HG02759 (cell line): ENCODE measurements around the gene SEMA6C.
"Not testable (repeated sequence)": the region's sequence is repeated elsewhere in the genome, so short reads cannot be mapped to it uniquely, and the experiment has no call there.

Experiments
- ATAC-seq: cut with Tn5 transposase; IDR thresholded peaks from one replicate; pipeline ENCODE4 v1.9.1; 2021; ENCODE audit warnings: mild to moderate bottlenecking, moderate library complexity; ENCODE audit not compliant: unreplicated experiment

SEMA6C gene

GRCh38 chr1:151130987-151131586 is 15.3 kb downstream of the SEMA6C start:
- ATAC-seq = peak; percentile 93

GRCh38 chr1:151128800-151129199 is 17.6 kb downstream of the SEMA6C start:
- ATAC-seq = no peak

GRCh38 chr1:151124763-151125403 is 21.5 kb downstream of the SEMA6C start:
- ATAC-seq = no peak

GRCh38 chr1:151113877-151114276 is 32.6 kb downstream of the SEMA6C start:
- no peak for ATAC-seq

GRCh38 chr1:151108331-151108730 is 38.1 kb downstream of the SEMA6C start:
- ATAC-seq = no peak

GRCh38 chr1:151106894-151107293 is 39.5 kb downstream of the SEMA6C start:
- no peak for ATAC-seq

- ATAC-seq = no peak
These were observed 41.8 kb downstream of the SEMA6C start for GRCh38 chr1:151104630-151105029.

GRCh38 chr1:151098126-151098525 is 48.3 kb downstream of the SEMA6C start:
- ATAC-seq = no peak

GRCh38 chr1:151097426-151097825 is 49.0 kb downstream of the SEMA6C start:
- not testable (repeated sequence) for ATAC-seq

- no peak for ATAC-seq
These were observed 60.4 kb downstream of the SEMA6C start for GRCh38 chr1:151085953-151086559.
